ENCODE results near the gene FUT9.
"Not testable (repeated sequence)": the region's sequence is repeated elsewhere in the genome, so short reads cannot be mapped to it uniquely, and the experiment has no call there.

FUT9 gene

DNA sequence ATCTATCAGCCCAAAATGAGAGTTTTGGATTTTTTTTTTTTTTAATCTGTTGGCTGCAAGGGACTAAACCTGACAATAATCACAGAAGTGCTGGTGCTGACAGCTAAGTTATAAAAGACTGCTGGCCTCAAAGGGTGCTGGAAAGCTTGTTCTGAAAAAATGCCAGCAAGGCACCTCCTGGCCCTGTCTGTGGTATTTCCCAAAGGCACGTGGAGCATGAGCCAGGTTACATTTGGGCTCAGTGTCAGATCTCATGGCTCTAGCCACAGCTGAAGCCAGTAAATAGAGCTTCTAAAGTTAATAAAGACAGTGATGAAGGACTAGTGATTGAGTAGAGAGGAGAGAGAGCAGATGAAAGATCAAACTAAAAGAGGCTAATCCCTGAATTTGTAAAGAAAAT, 178.9 kb downstream of the FUT9 start:
- no peak for DNase-seq

GRCh38 chr6:96195272-96195671, 179.5 kb downstream of the FUT9 start:
- DNase-seq, result no peak

DNA sequence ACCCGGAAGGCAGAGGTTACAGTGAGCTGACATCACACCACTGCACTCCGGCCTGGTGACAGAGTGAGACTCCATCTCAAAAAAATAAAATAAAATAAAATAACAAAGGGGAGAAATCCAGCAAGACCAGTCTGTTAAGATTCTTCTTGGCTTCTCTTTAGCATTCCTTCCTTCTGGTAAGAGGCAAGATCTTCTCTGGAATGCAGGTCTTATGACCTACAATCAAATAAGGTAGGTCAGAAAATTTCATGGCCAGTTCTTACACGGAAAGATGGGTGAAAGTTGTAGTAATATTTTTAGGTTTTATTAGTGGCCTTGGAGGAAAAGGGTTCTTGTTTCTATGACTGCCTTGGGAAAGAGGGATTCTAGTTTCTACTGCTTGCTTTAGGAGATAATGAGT, 180.9 kb downstream of the FUT9 start:
- DNase-seq, result no peak

DNA sequence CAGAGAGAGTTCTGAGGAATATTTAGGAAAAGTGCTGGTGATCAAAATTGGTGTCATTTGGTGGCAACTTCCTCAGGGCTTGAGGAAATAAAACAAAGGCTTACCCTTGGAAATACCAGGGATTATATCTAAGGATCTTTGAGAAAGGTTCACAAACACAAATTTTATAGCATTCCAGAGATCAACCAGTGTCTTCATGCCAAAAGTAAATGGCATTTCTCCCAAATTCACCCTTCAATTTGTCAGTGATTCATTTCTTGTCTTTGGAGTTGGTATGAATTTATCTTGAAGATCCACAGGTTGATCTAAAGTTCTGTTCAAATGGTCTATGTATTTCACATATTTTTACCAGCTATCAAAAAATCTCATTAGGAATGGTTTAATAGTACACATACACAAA, 181.5 kb downstream of the FUT9 start:
- no peak for DNase-seq

GRCh38 chr6:96202571-96202970, 186.8 kb downstream of the FUT9 start:
- no peak for DNase-seq

GRCh38 chr6:96211341-96211740, 195.6 kb downstream of the FUT9 start:
- DNase-seq, result no peak

- no peak for DNase-seq
Measured at GRCh38 chr6:96212066-96212465, 196.3 kb downstream of the FUT9 start.

GRCh38 chr6:96213784-96214183, 198.0 kb downstream of the FUT9 start:
- no peak for DNase-seq

GRCh38 chr6:96223695-96224094, 207.9 kb downstream of the FUT9 start:
- DNase-seq, result no peak

- no peak for DNase-seq
Measured at GRCh38 chr6:96227135-96227534, 211.4 kb downstream of the FUT9 start.

DNA sequence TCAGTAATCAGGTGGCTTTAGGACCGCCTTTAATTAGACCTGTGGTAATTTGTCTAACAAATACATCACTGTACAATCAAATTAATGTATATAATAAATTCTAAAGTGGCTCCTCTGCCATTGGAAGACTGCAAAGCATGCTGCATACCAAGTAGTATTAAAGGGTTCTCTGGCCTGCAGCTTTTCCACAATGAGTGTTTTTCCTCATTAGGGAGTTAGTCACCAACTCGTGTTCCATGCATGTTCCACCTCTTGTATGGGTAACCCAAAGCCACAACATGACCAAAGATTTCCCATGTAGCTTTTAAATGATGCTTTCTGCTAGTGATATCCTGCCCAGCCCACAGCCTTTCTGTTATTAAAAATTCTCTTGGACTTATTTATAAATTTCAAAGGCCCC, 218.7 kb downstream of the FUT9 start:
- no peak for DNase-seq

DNA sequence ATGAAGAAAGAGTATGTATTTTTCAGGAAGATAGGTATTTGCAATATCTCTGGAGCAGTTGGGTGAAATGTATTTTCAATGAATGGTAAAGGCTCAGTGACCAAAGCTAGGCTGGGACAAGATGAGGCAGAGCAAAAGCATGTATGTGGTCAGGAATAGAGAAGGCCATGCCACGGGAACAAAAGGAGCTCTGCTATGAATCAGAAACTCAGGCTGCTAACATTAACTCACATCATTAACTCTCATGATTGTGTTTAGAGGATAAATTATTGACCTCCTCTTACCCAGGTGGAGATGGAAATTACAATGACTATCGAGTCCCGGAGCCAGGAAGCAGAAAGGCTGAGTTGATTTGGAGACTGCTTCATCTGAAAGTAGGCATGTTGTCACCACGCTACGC, 220.2 kb downstream of the FUT9 start:
- DNase-seq, result no peak

DNA sequence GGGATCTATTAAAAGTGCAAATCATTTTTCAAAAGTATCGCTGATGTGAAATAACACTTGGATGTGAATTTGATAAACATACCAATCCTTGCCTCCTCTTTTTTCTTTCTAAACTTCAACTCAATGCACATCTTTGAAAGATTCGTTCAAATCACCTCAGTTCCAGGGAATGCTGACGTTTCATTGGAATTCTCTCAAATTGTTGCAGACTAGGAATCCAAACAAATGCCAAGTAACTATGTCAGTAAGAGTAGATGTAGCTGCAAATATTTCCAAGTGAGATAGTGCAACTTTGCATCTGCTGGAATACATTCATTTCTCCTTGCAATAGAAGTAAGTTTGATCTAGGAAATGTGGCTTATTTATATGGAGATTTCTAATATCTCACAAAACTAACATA, 220.7 kb downstream of the FUT9 start:
- DNase-seq, result no peak

- no peak for DNase-seq
Measured at GRCh38 chr6:96237638-96238347, 222.0 kb downstream of the FUT9 start.

DNA sequence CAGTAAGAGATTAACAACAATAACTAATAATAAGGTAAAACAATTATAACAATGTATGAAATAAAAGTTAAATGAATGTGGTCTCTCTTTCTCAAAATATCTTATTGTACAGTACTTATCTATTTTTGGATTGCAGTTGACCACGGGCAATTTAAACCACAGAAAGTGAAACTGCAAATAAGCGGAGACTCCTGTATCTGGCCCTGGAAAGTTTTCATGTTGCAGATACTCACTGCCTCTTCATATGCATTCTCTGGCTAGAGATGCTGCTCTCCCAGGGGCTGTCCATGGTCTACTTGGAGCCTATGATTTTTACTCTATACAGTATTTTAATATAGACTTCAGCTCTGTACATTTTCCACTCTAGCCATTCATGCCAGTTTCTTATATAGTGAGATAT, 230.8 kb downstream of the FUT9 start:
- DNase-seq, result no peak

GRCh38 chr6:96249755-96250154, 234.0 kb downstream of the FUT9 start:
- DNase-seq, result no peak

GRCh38 chr6:96257751-96258150, 242.0 kb downstream of the FUT9 start:
- no peak for DNase-seq

DNA sequence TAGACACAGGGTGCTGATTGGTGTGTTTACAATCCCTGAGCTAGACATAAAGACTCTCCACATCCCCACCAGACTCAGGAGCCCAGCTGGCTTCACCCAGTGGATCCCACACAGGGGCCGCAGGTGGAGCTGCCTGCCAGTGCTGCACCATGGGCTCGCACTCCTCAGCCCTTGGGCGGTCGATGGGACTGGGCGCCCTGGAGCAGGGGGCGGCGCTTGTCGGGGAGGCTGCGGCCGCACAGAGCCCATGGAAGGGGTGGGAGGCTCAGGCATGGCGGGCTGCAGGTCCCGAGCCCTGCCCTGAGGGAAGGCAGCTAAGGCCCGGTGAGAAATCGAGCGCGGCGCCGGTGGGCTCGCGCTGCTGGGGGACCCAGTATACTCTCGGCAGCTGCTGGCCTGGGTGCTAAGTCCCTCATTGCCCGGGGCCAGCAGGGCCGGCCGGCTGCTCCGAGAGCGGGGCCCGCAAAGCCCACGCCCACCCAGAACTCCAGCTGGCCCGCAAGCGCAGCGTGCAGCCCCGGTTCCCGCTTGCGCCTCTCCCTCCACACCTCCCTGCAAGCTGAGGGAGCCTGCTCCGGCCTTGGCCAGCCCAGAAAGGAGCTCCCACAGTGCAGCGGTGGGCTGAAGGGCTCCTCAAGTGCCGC, 245.1 kb downstream of the FUT9 start:
- not testable (repeated sequence) for DNase-seq
